Activated CD4-positive, alpha-beta T cell treated with anti-CD3 and anti-CD28 coated beads, Interleukin-2, amount 10 ng/mL, durations not matched to agents 24 days and 14 days (primary cell): Measurements from ENCODE around the gene WNT7B. TPM values are rescaled to one million over a fixed set of nuclear protein-coding genes. Genes with fewer than 3 reads are reported as not detected.

Experiments used
- DNase-seq: peaks from one replicate; pipeline ENCODE4 v3.0.0; 2022
- H3K27ac Mint-ChIP-seq: one replicate; pipeline ENCODE4 v1.8.0; 2022; ENCODE audit warnings: mild to moderate bottlenecking, mixed read lengths
- H3K27me3 Mint-ChIP-seq: one replicate; pipeline ENCODE4 v1.8.0; 2022; ENCODE audit warnings: mixed read lengths
- H3K36me3 Mint-ChIP-seq: one replicate; pipeline ENCODE4 v1.8.0; 2022; ENCODE audit warnings: low read depth, mild to moderate bottlenecking, mixed read lengths
- H3K4me1 Mint-ChIP-seq: one replicate; pipeline ENCODE4 v1.8.0; 2021; ENCODE audit warnings: mixed read lengths
- H3K4me3 Mint-ChIP-seq: one replicate; pipeline ENCODE4 v1.8.0; 2022; ENCODE audit warnings: mild to moderate bottlenecking, moderate library complexity, mixed read lengths
- H3K9me3 Mint-ChIP-seq: one replicate; pipeline ENCODE4 v1.8.0; 2021; ENCODE audit warnings: mixed read lengths
- intact Hi-C: fragments of 100-400 bp; cut with micrococcal nuclease; formaldehyde crosslinking; loops from one replicate; pipeline ENCODE4 v1.15.1; 2023
- total RNA-seq: library from RNA; stranded (reverse); gene quantifications from 2 replicates; pipeline ENCODE4 v1.2.3, GENCODE V29; 2022

Gene WNT7B
- total RNA-seq, 1 donor from 2014 or later, result not detected

DNA sequence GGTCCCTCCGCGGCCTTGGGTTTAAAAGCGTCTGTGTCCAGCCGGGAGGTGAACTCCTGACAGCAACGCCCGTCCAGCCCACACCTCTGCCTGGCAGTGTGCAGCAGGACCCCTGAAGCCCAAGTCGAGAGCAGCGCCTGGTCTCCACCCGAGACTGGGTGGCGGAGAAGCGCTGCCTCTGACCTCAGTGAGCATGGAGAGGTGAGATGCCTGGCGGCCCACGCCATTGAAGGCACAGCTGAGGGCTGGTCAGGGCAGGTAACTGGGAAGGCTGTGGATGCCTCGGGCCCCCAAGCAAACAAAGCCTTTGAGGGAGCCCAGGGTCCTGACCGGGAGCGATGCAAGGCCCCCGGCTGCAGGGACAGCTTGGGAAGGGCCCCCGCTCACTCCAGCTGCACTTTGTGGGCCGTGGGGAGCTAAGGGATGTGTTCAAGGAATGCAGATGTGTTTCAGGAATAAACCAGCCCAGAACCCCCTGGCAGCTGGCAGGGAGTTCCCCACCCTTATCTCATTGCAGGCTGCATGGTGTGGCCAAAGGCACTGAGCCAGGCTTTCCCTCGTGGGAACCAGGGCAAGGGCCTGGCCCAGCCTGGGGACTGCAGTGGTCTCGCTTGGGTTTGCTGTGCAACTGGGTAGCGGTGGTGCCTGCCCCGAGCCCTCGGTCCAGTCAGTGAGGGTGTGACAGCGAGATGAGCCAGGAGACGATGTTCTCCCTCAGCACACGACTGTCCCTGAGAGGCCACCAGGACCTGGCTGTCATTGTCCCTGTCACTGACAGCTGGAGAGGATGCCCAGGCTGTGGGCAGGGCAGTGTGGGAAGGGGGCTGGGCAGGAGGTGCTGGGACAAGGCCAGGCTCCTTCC is 92.5 kb downstream of the WNT7B start:
- H3K27me3 Mint-ChIP-seq, result peaks cover 15% of the 10 kb centered on the region
- DNase-seq, result no peak
- no peaks in the 10 kb centered on the region for H3K36me3 Mint-ChIP-seq
- no peak overlapping the region for H3K4me3 Mint-ChIP-seq
- no peak overlapping the region for H3K27ac Mint-ChIP-seq
- H3K9me3 Mint-ChIP-seq, result no peaks in the 10 kb centered on the region
- no peaks in the 10 kb centered on the region for H3K4me1 Mint-ChIP-seq
- intact Hi-C loops, result no loop called here

DNA sequence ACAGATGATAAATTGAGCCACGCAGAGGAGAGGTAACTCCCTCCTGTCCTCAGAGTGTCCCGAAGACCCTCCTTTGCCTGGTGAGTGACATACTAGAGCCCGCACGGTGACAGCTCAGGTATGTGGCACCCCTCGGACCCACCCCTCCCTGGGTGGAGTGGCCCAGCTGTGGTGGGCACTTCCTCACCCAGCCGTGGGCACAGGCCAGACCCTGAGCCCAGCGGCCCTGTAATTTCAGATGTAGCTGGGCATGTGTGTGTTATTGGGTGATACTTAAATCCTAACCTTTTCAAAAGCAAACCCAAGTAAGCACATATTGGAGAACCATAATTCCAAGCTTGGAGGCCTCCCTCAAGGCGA is 93.2 kb downstream of the WNT7B start:
- no peak overlapping the region for H3K4me3 Mint-ChIP-seq
- no peak overlapping the region for H3K27ac Mint-ChIP-seq
- intact Hi-C loops, result no loop called here
- DNase-seq, result no peak
- no peaks in the 10 kb centered on the region for H3K36me3 Mint-ChIP-seq
- no peaks in the 10 kb centered on the region for H3K9me3 Mint-ChIP-seq
- no peaks in the 10 kb centered on the region for H3K4me1 Mint-ChIP-seq
- H3K27me3 Mint-ChIP-seq, result peaks cover 18% of the 10 kb centered on the region

DNA sequence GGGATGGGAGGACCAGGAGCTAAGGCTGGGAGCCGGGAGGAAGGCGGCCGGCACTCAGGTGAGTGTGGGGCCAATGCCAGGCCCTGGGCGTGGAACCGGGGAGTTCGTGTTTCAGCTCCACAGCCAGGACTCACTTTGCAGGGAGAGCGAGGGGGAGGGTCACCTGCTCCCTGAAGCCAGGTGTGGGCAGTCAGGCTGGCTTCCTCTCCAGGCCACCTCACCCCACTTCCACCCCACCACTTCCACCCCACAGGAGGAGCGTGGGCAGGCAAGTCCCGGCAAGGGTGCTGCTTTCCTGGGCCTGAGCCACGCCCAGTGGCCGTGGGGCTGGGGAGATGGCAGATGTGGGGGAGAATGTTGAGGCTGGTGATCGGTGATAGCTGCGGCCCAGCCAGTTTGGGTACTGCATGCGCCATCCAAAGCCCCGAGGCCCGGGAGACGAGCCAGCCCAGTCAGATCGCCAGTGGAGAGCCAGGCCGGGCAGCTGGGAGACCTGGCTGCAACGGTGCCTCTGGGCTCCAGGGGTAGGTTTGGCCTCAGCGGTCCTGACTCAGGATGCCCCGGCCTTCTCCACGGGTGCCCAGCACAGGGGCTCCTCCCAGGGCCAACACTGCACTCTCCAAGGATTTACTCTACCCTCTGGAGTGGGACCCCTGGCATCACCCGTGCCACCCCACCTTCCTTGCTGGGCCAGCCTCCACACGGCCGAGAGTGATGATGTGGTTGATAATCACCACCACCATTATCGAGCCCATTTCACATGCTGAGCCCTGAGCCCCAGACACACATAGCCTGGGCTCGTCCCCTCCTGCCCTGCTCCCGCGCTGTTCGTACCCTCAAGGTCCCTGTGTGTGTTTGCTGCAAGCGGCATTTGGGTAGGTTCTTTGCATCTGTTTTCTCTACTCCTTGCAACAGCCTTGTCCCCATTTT is 93.8 kb downstream of the WNT7B start:
- no peak for DNase-seq
- Mint-ChIP-seq H3K36me3 (no peaks in the 10 kb centered on the region), H3K27ac (no peak overlapping the region), H3K4me1 (no peaks in the 10 kb centered on the region), H3K4me3 (no peak overlapping the region), H3K27me3 (peaks cover 23% of the 10 kb centered on the region), H3K9me3 (no peaks in the 10 kb centered on the region)
- intact Hi-C loops, result no loop called here

DNA sequence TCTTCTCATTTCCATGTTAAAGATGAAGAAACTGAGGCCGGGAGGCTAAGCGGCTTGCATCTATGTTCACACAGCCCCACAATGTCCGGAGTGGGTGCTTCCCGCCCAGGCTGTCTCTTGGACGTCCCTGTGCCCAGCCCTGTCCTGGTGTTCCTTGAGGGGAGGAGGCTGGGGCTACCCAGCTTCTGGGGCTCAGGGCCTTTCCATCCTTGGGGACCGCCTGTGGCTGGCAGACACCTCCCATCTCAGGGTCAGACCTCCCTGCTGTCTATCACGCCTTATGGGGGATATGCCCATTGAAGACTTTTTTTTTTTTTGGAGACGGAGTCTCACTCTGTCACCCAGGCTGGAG is 95.5 kb downstream of the WNT7B start:
- peaks cover 27% of the 10 kb centered on the region for H3K27me3 Mint-ChIP-seq
- H3K27ac Mint-ChIP-seq, result no peak overlapping the region
- no peaks in the 10 kb centered on the region for H3K4me1 Mint-ChIP-seq
- no peak overlapping the region for H3K4me3 Mint-ChIP-seq
- DNase-seq, result no peak
- intact Hi-C loops, result no loop called here
- no peaks in the 10 kb centered on the region for H3K36me3 Mint-ChIP-seq
- H3K9me3 Mint-ChIP-seq, result no peaks in the 10 kb centered on the region

DNA sequence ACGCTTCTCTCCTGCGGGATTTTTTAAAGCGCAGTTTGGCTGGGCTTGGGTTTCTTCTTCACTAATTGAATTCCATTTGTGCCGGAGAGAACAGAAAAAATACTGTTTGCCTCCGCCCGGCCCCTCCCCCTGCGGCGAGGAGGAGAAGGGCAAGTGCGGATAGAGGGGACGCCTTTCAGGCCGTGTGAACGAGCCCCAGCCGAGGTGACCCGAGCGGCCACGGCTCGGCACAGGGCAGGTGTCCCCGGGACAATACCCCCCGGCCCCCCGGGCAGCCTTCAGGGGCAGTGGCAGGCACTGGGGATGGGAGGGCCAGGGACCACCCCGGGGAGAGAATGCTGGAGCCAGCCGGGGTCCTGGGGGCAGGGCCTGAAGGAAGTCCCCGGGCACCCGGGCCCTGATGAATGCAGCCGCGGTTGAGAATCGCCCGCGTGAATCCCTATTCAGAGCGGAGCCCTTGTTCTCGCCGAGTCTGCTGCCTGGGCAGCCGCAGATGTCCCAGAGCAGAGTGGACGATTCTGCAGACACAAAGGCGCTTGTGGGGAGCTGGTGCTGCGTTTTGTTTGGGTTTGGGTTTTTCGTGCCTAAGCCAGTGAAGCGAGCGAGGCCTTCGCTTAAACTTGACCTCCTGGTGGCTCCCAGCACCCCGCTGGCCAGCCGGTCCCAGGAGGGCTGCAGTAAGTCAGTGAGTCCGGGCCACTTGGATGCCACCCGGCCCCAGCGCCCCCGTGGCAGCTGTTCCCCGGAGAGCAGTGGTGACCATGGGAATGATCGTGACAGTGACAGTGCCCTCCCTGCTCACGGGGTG is 96.0 kb downstream of the WNT7B start:
- Mint-ChIP-seq H3K4me3 (no peak overlapping the region), H3K27ac (no peak overlapping the region), H3K9me3 (no peaks in the 10 kb centered on the region), H3K27me3 (peaks cover 27% of the 10 kb centered on the region), H3K36me3 (no peaks in the 10 kb centered on the region), H3K4me1 (no peaks in the 10 kb centered on the region)
- DNase-seq, result no peak
- intact Hi-C loops, result no loop called here

DNA sequence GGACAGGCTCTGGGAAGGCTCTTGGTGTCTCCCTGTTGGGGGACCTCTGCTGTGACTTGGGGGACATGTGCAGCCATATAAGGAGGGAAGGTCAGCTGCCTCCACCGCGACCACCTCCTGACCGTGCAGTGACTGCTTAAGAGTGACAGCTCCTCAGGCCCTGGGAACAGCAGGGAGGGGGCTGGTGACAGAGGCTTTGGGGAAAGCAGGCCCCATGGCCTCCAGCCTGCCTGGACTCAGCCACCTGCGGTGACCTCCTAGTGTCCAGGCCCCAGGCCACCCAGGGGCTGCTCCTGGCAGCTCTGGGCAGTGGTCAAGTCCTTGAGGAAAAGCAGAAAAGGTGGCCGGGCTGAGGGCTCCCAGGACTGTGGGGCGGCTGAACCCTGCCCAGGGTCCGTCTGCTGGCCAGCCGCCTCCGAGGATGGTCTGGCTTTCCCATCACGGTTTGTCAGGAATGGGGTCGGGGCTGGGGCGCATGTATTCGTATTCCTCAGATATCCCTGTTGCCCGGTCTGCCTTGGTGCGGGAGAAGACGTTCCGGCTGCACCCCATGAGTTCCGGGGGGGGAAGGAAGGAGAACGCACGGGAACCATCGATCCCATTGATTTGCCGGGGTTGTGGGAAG is 96.8 kb downstream of the WNT7B start:
- Mint-ChIP-seq H3K27ac (no peak overlapping the region), H3K4me3 (no peak overlapping the region), H3K27me3 (peaks cover 33% of the 10 kb centered on the region), H3K36me3 (no peaks in the 10 kb centered on the region), H3K4me1 (no peaks in the 10 kb centered on the region), H3K9me3 (no peaks in the 10 kb centered on the region)
- DNase-seq, result no peak
- intact Hi-C loops, result no loop called here

DNA sequence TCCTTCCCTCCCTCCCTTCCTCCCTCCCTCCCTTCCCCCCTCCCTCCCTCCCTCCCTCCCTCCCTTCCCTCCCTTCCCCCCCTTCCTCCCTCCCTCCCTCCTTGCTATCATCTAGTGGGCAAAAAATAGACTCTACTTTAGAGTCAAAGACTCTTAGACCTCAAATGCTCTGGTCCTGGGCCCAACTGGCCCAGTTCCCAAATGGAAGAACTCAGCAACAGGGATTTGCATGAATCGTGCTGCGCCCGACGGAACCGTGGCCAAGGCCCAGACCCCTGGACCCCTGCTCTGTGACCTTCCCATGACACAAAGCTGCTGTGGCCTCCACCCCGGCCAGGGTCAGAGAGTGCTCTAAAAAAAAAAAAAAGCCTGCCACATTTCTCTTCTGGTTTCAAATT is 97.4 kb downstream of the WNT7B start:
- Mint-ChIP-seq H3K27ac (no peak overlapping the region), H3K27me3 (peaks cover 36% of the 10 kb centered on the region), H3K4me1 (no peaks in the 10 kb centered on the region), H3K4me3 (no peak overlapping the region), H3K36me3 (no peaks in the 10 kb centered on the region), H3K9me3 (no peaks in the 10 kb centered on the region)
- intact Hi-C loops, result no loop called here
- no peak for DNase-seq

DNA sequence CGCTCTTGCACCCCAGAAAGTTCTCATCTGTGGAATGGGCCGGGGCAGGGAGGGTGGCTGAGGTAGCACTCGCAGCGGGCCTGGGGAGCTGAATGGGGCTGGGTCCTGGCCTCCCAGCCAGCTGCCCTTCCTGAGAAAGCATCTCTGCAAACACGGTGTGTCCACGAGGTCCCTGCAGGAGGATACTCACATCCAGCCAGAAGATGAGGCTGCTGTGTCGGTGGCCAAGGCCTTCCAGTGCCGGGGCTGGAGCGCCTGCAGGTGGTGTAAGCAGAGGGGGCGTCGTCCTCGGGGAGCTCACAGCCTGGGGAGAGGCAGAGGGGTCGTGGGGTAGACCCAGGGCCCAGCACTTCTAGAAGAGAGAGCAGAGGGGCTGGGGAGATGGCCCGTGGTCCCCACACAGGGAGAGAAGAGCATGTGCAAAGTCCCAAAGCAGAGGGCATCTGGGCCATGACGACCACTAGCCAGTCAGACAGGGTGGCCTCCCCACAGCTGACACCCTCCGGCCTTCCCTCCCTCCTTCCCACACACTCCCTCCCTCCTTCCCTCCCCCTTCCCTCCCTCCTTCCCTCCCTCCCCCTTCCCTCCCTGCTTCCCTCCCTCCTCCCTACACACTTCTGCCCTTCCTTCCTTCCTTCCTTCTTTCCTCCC is 97.9 kb downstream of the WNT7B start:
- H3K36me3 Mint-ChIP-seq, result no peaks in the 10 kb centered on the region
- intact Hi-C loops, result no loop called here
- no peak overlapping the region for H3K4me3 Mint-ChIP-seq

DNA sequence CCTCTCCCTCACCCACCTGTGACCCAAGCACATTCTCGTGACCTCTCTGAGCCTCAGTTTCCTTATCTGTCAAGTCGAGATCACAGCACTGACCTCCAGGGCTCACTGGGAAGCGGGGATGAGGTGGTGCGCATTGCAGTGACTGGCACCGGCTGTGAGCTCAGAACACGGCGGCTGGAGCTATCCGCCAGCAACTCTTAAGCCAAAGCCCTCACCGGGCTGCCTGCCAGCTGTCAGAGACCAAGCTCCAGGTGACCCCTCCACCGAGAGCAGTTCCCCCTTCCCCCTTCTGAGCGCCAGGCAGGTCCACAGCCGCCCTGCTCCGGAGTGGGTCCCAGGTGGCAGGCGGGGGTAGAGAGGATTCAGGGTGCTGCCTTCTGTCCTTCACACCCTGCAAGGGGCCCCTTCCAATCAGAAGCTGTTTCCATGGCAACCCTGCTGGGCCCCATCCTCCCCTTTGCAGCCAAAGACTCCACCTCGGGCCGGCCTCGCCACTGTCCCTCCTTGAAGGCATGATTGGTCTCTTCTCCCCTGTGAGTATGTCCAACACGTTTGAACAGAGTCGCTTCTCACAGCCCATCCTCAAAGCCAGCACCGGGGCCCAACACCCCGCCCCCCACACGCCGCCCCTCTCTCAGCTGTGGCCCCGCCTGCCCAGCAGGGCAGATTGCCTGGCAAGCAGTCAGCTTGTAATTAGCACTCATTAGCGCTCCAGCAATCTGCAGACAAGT is 98.7 kb downstream of the WNT7B start:
- intact Hi-C loops, result no loop called here
- Mint-ChIP-seq H3K27me3 (peaks cover 39% of the 10 kb centered on the region), H3K4me1 (no peaks in the 10 kb centered on the region), H3K36me3 (no peaks in the 10 kb centered on the region), H3K4me3 (no peak overlapping the region), H3K9me3 (no peaks in the 10 kb centered on the region), H3K27ac (no peak overlapping the region)
- no peak for DNase-seq

More for the DNA sequence above, 97.9 kb downstream of the WNT7B start:
- H3K9me3 Mint-ChIP-seq, result no peaks in the 10 kb centered on the region
- H3K4me1 Mint-ChIP-seq, result no peaks in the 10 kb centered on the region
- no peak for DNase-seq
- H3K27me3 Mint-ChIP-seq, result peaks cover 37% of the 10 kb centered on the region
- H3K27ac Mint-ChIP-seq, result no peak overlapping the region

DNA sequence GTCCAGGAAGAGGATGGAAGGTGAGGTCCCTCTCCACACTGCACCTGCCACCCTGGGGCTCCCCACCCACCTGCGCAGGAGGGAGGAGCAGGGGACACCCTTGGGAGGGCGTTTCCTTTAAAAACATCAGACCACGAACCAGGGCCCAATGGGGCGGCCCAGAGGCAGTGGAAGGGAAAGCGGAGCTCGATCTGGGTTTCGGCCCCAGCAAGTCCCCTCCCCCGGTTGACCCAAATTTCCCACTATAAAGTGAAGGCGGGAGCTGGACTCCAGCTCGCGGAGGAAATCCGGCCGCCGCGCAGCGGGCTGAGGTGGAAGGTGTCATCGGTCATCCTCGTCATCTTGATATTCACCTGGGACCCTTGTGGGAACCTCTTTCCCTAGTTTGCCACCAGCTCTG is 99.3 kb downstream of the WNT7B start:
- H3K9me3 Mint-ChIP-seq, result no peaks in the 10 kb centered on the region
- H3K4me3 Mint-ChIP-seq, result no peak overlapping the region
- DNase-seq, result no peak
- H3K36me3 Mint-ChIP-seq, result no peaks in the 10 kb centered on the region
- no peak overlapping the region for H3K27ac Mint-ChIP-seq
- H3K4me1 Mint-ChIP-seq, result no peaks in the 10 kb centered on the region
- intact Hi-C loops, result no loop called here
- H3K27me3 Mint-ChIP-seq, result peaks cover 44% of the 10 kb centered on the region

DNA sequence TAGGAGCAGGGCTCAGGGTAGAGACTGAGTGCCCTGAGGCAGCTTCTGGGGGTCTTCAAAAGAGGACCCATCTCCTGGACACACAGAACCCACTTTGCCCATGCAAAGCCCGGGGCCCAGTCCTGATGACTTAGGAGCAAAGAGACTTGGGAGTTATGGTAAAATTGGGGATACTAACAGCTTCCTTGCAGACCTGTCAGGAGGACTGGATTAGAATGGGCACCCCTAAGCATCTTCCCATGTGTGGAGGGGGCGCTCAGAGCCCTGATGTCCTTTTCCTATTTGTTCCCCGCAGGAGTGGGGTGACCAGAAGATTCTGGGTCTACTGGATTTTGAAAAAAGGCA is 100.0 kb downstream of the WNT7B start:
- intact Hi-C loops, result no loop called here
- peaks cover 47% of the 10 kb centered on the region for H3K27me3 Mint-ChIP-seq

DNA sequence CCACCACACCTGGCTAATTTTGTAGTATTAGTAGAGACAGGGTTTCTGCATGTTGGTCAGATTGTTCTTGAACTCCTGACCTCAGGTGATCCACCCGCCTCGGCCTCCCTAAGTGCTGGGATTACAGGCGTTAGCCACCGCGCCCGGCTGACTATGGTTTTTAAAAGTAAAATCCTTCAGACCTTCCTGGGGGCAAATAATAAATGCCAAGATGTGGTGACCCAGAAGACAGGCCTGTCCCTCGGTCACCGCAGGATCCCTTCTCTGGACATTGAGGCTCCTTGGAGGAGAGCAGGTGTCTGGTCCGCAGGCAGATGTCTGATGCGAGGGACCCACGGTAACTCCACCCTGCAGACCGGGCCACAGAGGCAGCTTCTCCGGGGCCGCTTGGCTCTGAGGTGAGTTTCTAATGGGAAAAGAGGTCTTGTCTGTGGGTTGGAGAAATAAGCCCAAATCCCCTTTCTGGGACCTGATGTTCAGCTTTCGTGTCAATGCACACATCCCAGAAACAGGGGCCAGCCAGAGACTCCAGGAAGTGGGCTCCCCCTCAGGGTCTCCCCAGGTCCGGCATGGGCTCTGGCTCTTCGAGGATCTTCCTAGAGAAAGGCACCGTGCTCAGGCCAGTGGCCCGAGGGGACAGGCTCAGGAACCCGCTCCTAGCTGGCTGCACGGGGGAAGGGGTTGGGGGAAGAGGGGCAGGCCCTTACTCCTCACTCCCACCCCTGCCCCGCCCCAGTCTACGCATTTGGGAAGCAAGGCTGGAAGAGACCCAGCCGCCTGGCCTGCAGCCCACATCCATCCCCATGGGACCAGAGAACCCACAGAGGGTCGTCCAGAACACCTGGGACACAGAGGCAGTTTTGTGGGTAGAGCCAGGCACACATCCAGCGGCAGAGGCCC is 100.6 kb downstream of the WNT7B start:
- H3K27ac Mint-ChIP-seq, result no peak overlapping the region
- peaks cover 44% of the 10 kb centered on the region for H3K27me3 Mint-ChIP-seq
- intact Hi-C loops, result no loop called here

More for the DNA sequence above, 100.0 kb downstream of the WNT7B start:
- Mint-ChIP-seq H3K36me3 (no peaks in the 10 kb centered on the region), H3K4me3 (no peak overlapping the region), H3K4me1 (no peaks in the 10 kb centered on the region), H3K9me3 (no peaks in the 10 kb centered on the region), H3K27ac (no peak overlapping the region)
- DNase-seq, result no peak

More for the DNA sequence above, 100.6 kb downstream of the WNT7B start:
- no peak for DNase-seq
- Mint-ChIP-seq H3K36me3 (no peaks in the 10 kb centered on the region), H3K9me3 (no peaks in the 10 kb centered on the region), H3K4me1 (no peaks in the 10 kb centered on the region), H3K4me3 (no peak overlapping the region)
